Measurements from ENCODE around the gene FANCC. TPM values are rescaled to one million over a fixed set of nuclear protein-coding genes. Genes with fewer than 3 reads are reported as not detected.

Gene FANCC
- total and polyA plus RNA-seq, 2 experiments from 2014 or later, result 11.9 to 14.0 TPM

- TF ChIP-seq CTCF (IDR thresholded peaks at IDR 0.05; ENCODE audit: low read depth, low read length), result no peak
- H3K9me3 ChIP-seq (ENCODE audit: low read depth), result no peaks in the 10 kb centered on the region
- no peak overlapping the region for H3K4me3 ChIP-seq
- H3K27ac ChIP-seq, result peak overlapping the region; percentile 55
- no peaks in the 10 kb centered on the region for H3K27me3 ChIP-seq
- peaks cover 11% of the 10 kb centered on the region for H3K4me1 ChIP-seq (ENCODE audit: low read depth)
- no peak for DNase-seq (ENCODE audit: low read depth in 1 of 2, low spot score in 1 of 2)
- peaks cover 10% of the 10 kb centered on the region for H3K36me3 ChIP-seq
Measured at GRCh38 chr9:95062596-95063065, 254.9 kb downstream of the FANCC start.

- Histone ChIP-seq H3K4me3 (no peak overlapping the region), H3K36me3 (peaks cover 7% of the 10 kb centered on the region), H3K9me3 (ENCODE audit: low read depth) (no peaks in the 10 kb centered on the region), H3K27ac (peak overlapping the region; percentile 55), H3K27me3 (no peaks in the 10 kb centered on the region), H3K4me1 (ENCODE audit: low read depth) (peaks cover 16% of the 10 kb centered on the region)
- no peak for TF ChIP-seq CTCF (IDR thresholded peaks at IDR 0.05; ENCODE audit: low read depth, low read length)
- no peak for DNase-seq (ENCODE audit: low read depth in 1 of 2, low spot score in 1 of 2)
Measured at GRCh38 chr9:95061916-95062595, 255.5 kb downstream of the FANCC start.

- no peaks in the 10 kb centered on the region for H3K27me3 ChIP-seq
- H3K36me3 ChIP-seq, result peaks cover 5% of the 10 kb centered on the region
- DNase-seq (ENCODE audit: low read depth in 1 of 2, low spot score in 1 of 2), result no peak
- no peak for TF ChIP-seq CTCF (IDR thresholded peaks at IDR 0.05; ENCODE audit: low read depth, low read length)
- no peak overlapping the region for H3K27ac ChIP-seq
- H3K4me3 ChIP-seq, result no peak overlapping the region
- no peaks in the 10 kb centered on the region for H3K9me3 ChIP-seq (ENCODE audit: low read depth)
- peaks cover 28% of the 10 kb centered on the region for H3K4me1 ChIP-seq (ENCODE audit: low read depth)
Measured at GRCh38 chr9:95060916-95061315, 256.6 kb downstream of the FANCC start.

GRCh38 chr9:95060234-95060633, 257.3 kb downstream of the FANCC start:
- peaks cover 5% of the 10 kb centered on the region for H3K36me3 ChIP-seq
- peaks cover 35% of the 10 kb centered on the region for H3K4me1 ChIP-seq (ENCODE audit: low read depth)
- no peaks in the 10 kb centered on the region for H3K27me3 ChIP-seq
- no peak for TF ChIP-seq CTCF (IDR thresholded peaks at IDR 0.05; ENCODE audit: low read depth, low read length)
- no peak overlapping the region for H3K27ac ChIP-seq
- H3K4me3 ChIP-seq, result no peak overlapping the region
- no peak for DNase-seq (ENCODE audit: low read depth in 1 of 2, low spot score in 1 of 2)
- H3K9me3 ChIP-seq (ENCODE audit: low read depth), result no peaks in the 10 kb centered on the region

- Histone ChIP-seq H3K36me3 (peaks cover 5% of the 10 kb centered on the region), H3K27me3 (no peaks in the 10 kb centered on the region), H3K4me1 (ENCODE audit: low read depth) (peaks cover 41% of the 10 kb centered on the region), H3K27ac (no peak overlapping the region), H3K9me3 (ENCODE audit: low read depth) (no peaks in the 10 kb centered on the region), H3K4me3 (no peak overlapping the region)
- TF ChIP-seq CTCF (IDR thresholded peaks at IDR 0.05; ENCODE audit: low read depth, low read length), result no peak
- no peak for DNase-seq (ENCODE audit: low read depth in 1 of 2, low spot score in 1 of 2)
Measured at GRCh38 chr9:95058795-95059386, 258.6 kb downstream of the FANCC start.
